Measurements from ENCODE around the gene TXNL4A.
A peak's percentile ranks its signal among the peaks of the same experiment; 100 is the strongest.

Gene TXNL4A

GRCh38 chr18:79948719-79949411, 39.5 kb downstream of the TXNL4A start:
- no peak for DNase-seq
- ATAC-seq = no peak

DNA sequence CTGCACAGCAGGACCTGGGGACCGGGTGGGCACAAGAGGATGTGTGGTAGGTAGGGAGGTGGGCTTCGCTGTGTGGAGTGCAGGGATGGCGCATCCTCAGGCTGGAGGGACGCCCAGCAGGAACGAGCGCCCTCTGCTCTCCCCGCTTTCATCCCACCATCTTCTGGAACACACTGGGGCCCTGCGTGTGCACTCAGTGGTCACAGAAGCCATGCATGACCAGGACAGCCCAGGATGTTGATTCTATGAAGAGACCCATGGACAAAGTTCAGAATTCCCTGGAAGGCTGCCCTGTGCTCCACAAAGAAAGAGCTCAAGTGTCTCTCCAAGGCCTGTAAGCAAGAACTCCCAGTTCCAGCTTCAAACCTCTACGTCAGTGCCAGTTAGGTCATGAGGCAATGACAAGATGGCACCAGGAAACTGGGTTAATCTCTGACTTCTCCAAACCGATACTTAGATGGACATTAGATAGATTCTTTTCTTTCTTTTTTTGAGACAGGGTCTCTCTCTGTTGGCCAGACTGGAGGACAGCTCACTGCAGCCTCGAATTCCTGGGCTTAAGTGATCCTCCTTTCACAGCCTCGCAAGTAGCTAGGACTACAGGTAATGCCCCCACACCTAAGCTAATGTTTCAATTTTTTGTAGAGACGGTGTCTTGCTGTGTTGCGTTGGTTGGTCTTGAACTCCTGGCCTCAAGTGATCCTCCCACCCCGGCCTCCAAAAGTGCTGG, 40.3 kb downstream of the TXNL4A start:
- DNase-seq (no peak), ATAC-seq (no peak)

DNA sequence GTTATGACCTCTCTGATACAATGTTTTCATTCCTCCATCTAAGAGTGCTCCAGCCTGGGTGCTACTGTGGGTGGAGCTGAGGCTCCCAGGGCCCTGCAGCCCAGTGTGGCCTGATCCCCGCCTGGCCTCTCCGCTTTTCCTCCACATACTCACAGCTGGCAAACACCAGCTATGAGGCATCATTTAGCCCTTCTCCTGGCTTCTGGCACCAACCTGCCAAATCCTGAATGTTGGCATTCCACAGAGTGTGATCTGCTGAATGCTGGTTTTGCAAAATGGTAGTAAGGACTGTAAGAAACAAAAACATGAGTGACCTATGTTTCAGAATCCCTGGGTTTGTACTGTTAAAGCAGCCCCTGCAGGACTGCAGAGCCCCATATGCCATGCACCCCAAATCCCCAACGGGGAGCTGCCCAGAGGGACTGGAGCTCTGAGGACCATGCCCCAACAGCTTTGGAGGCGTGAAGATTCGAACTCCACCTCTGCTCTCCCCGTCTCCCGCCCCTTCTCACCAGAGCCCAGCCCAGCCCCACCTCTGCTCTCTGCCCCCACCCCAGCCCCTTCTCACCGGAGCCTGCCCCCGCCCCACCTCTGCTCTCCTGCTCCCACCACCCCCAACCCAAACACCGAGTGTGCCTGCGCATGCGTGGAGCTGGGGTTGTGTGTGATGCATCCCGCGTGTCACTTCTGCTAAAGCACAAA, 41.2 kb downstream of the TXNL4A start:
- DNase-seq (no peak), ATAC-seq (no peak)

GRCh38 chr18:79945118-79946042, 43.0 kb downstream of the TXNL4A start:
- DNase-seq (no peak), ATAC-seq (no peak)

DNA sequence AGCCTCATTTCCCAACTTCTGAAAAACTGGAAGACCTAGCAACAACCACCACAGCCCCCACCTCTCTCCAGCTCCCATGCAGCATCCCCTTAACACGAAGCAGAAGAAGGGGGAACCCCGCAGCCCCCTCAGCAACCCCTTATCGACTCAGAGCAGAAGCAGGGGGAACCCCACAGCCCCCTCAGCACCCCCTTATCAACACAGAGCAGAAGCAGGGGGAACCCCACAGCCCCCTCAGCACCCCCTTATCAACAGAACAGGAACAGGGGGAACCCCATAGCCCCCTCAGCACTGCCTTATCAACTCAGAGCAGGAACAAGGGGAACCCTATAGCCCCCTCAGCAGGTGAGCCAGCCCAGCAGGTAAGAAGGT, 43.6 kb downstream of the TXNL4A start:
- DNase-seq = no peak
- peak; percentile 15 for ATAC-seq

DNA sequence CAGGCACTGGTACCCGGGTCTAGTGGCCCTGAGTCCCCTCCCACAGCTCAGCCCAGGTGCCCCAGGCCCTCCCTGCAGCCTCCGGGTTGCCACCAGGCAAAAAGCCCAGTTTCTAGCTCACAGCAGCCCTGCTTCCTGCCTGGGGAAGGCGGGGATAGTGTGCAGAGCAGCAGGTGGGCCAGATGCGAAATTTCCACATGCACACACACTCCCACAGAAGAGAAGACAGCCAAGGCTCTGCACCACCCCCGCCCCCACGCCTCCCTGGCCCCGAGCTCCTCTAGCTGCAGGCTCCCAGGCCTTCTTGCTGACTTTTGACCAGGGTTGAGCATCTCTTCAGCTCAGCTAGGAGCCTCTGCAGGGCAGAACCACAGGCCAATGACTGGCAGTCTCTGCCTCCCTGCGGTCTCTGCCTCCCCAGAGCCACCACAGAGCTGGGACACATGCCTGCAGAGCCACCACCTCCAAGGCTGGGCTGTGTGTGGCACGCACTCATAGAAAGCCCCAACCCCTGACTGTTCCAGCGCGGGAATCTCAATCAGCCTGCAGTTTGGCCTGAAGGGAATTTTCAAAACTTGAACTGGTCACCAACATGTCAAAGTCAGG, 44.1 kb downstream of the TXNL4A start:
- peak; percentile 88 for ATAC-seq
- peak; percentile 59 for DNase-seq

GRCh38 chr18:79943608-79944125, 44.7 kb downstream of the TXNL4A start:
- ATAC-seq = no peak
- no peak for DNase-seq

DNA sequence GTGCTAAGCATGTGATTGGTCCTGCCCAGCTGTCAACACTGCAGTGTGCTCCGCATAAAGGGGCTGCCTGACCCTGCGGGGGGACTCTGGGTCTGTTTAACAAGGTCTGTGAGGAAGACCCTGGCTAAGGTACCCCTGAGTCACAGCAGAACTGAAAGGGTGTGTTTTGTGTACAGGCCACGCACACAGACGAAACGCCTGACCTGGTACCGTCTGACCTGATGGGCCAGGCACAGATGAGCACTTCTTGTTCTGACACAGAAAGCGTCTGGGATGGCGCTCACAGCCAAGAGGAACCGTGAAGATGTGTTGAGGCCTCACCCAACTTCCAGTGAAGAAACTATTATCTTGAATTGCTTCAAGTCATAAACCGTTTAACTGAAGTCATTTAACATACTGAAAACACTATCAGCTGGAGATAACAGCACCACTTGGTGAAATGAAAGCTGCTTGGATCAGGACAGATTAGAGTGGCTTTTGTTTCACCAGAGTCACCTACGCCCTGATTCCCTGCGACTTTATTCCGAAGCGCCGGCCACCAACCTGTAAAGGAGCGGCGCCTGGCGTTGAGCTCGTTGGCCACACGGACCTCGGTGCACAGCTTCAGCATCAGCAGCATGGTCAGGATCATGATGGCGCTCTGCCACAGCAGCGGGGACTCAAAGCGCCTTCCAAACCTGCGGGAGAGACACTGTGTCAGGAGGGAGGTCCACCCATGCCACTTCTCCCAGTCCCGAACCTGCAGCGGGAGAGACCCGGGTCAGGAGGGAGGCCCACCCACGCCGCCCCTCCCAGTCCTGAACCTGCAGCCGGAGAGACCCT, 45.4 kb downstream of the TXNL4A start:
- ATAC-seq = no peak
- DNase-seq = no peak

GRCh38 chr18:79942211-79942610, 46.2 kb downstream of the TXNL4A start:
- ATAC-seq (no peak), DNase-seq (no peak)

DNA sequence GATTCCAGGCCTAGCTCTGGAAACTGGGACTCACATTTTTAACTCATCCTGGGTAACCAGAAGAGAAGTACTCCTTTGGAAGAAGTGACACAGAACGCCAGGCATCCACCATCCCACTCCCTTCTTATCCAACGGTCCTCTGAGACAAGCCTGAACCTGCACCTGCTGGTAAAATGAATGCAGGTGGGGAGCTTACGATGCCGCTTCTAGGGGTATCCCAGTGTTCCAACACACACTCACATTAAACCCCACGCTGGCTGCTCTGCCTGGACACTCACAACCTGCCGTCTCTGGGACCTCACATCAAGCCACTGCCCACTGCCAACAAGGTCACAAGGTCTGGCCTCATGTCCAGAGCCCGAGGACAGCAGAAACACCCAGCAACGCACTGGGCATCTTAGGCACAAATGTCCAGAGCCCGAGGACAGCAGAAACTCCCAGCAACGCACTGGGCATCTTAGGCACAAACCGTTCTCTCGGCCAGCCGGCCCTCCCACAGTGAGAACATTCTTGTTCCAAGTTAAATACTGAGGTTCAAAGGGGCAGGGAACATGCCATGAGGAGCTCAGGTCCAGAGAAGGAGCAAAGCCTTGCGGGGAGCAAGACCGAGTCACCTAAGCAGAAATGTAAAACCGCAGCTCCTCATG, 46.8 kb downstream of the TXNL4A start:
- ATAC-seq = no peak
- no peak for DNase-seq

- ATAC-seq = no peak
- no peak for DNase-seq
Observed at GRCh38 chr18:79940814-79941472, 47.4 kb downstream of the TXNL4A start.

DNA sequence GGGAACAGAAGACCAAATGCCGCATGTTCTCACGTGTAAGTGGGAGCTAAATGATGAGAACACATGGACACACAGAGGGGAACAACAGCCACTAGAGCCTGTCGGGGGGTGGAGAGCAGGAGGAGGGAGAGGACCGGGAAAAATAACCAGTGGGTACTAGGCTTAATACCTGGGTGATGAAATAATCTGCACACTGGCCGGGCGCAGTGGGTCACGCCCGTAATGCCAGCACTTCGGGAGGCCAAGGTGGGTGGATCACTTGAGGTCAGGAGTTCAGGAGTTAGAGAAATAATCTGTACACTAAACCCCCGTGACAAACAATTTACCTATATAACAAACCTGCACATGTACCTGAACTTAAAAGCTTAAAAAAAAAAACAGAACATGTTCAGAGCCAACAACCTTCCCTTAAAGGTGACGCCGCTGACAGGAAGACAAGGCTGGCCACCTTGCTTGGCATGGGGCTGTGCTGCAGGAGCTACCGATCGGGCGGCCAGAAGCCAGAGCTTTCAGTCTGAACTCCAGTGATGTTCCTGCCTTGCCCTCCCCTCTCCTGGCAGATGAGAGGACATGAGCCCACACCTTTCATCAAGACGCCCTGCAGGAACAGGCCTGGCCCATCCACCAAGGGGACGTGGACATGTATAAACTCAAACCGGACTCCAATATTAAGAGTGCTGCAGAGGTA, 48.1 kb downstream of the TXNL4A start:
- DNase-seq = no peak
- ATAC-seq = no peak

DNA sequence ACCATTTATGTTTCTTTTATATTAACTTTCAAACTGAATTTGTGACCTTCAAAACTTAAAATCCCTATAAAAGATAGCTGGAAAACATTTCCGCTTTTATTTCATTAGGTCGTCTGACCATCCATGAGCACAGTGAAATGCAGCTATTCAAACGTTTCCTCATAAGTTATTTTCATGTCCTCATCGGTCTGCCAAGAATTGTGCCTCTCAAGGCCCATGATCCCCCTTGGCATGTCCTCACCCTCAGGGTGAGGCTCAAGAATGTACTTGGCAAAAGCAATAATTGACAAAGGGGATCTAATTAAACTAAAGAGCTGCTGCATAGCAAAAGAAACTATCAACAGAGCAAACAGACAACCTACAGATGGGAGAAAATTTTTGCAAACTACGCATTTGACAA, 49.3 kb downstream of the TXNL4A start:
- no peak for ATAC-seq
- no peak for DNase-seq

GRCh38 chr18:79938196-79938595, 50.2 kb downstream of the TXNL4A start:
- DNase-seq (no peak), ATAC-seq (no peak)

DNA sequence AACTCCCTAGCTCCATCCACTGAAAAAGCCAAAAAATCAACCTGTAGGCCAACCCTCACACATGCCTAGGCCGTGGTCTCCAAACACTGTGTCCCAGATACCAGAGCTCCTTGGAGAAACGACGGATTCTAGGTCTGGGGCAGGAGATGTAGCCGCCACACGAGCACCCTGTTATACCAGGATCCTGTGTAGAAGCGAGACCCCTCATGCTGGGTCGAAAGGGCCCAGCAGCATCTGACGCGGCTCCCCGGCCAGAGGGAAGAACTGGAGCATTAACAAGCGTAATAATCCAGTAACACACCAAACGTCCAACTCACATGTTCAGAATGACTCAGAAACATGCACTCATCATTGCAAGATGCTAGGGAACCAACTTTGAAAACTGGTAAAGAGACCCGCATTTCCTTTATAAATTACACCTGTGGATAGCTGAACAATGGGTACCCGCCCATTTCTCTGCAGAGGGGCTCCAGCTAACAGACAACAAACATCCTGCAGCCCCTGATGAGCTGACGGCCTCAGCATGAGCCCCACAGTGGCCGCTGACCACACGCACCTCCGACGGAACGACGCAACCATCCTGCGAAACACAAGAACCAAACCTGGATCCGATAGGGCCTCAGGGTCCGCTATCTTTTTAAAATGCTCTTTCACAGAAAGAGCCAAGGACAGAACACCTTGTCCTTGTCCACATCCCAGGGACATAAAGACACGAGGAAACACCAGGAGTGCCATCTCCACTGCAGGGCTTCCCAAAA, 51.1 kb downstream of the TXNL4A start:
- ATAC-seq = no peak
- no peak for DNase-seq

DNA sequence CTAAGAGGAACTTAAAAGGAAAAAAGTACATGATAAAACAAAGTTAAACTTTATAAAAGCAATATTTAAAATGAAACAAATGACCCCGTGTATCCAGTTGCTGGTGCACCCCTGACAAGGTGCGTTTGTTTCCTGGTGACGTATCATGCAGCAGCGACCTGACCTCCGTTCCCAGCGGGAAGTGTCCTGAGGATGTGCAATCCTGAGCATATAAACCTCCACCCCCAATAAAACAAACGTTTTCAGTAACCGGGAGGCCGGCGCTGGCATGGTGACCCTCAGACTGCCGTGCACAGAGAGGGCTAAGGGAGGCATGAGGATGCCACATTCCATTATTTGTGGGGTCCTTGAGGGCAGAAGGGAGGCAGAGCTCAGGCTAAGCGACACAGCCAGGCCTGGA, 51.7 kb downstream of the TXNL4A start:
- no peak for ATAC-seq
- DNase-seq = no peak

DNA sequence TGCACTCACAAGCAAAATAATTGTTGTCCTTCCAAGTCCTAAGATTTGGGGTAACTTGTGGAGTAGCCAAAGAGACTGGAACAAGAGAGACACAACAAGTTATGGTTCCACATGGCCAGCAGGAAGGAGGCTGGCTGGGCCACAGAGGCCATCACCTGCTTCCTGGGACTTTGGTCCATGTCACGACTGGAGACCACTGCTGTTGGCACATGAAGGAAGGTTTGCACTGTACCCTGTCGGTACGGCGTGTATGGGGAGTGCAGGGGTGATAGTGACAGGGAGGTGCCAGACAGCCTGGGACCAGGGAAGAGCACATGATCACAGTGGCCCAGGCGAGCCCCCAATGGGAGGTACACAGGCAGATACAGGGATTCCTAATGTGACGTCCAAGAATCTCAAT, 52.4 kb downstream of the TXNL4A start:
- no peak for ATAC-seq
- DNase-seq = no peak

GRCh38 chr18:79935499-79935898, 52.9 kb downstream of the TXNL4A start:
- DNase-seq (no peak), ATAC-seq (no peak)
